Thyroid gland (tissue), 4 donors: ENCODE results near the gene DNMT3L. TPM values are rescaled to one million over a fixed set of nuclear protein-coding genes. Genes with fewer than 3 reads are reported as not detected.
A peak's percentile ranks its signal among the peaks of the same experiment; 100 is the strongest.

Experiments
- DNase-seq, 2 donors: peaks; one replicate each; pipeline ENCODE4 v3.0.0-alpha.2; 2019
- H3K27ac ChIP-seq, 3 donors: fragments of 200-600 bp; sonication (generic); 1 replicate in 2 of 3; 2 replicates in 1 of 3; pipeline ENCODE4 v1.5.1; 2016 to 2019; ENCODE audit warnings: mild to moderate bottlenecking in 1 of 3, moderate library complexity in 1 of 3
- H3K27me3 ChIP-seq: fragments of 200-600 bp; sonication (generic); one replicate; pipeline ENCODE4 v1.5.1; 2019
- H3K36me3 ChIP-seq, 2 donors: fragments of 200-600 bp; sonication (generic); one replicate each; pipeline ENCODE4 v1.5.1; 2016 to 2019
- H3K4me1 ChIP-seq, 2 donors: fragments of 200-600 bp; sonication (generic); one replicate each; pipeline ENCODE4 v1.5.1; 2017 to 2019
- H3K4me3 ChIP-seq, 3 donors: fragments of 200-600 bp; sonication (generic); replicated peaks in 1 of 3; 1 replicate in 2 of 3; 2 replicates in 1 of 3; pipeline ENCODE4 v1.5.1; 2016; ENCODE audit warnings: mild to moderate bottlenecking in 1 of 3
- H3K9me3 ChIP-seq: fragments of 200-600 bp; sonication (generic); one replicate; pipeline ENCODE4 v1.5.1; 2017
- POLR2A ChIP-seq, 2 donors: fragments of 450-650 bp; IDR thresholded peaks; one replicate each; pipeline ENCODE4 v1.6.1; 2017; ENCODE audit warnings: antibody characterized with exemption in 2 of 2, mild to moderate bottlenecking in 2 of 2, moderate library complexity in 1 of 2
- WGBS, 2 donors: methylation state at CpG; one replicate each; pipeline ENCODE4 v1.1.5; 2017; 5-methylcytosine and 5-hydroxymethylcytosine counted together
- intact Hi-C: fragments of 100-400 bp; cut with DNase I; formaldehyde crosslinking; loops from one replicate; pipeline ENCODE4 v1.15.1; 2023
- total RNA-seq, 4 donors: library from RNA; depleted of rRNA; stranded (reverse); fragments of >200 nt; gene quantifications; one replicate each; pipeline ENCODE4 v1.2.3, GENCODE V29; 2016
- TF ChIP-seq, protein P1 (sequence below), 6 experiments: fragments of 200-600 bp in 3 of 6; fragments of 450-650 bp in 3 of 6; sonication (generic) in 3 of 6; IDR thresholded peaks; one replicate each; pipeline ENCODE4 v1.5.1; 2016 to 2019; ENCODE audit warnings: antibody characterized with exemption in 6 of 6, mild to moderate bottlenecking in 2 of 6, inconsistent platforms in 1 of 6, moderate library complexity in 1 of 6

DNMT3L gene
- total RNA-seq, 4 donors from 2014 or later: not detected

DNA sequence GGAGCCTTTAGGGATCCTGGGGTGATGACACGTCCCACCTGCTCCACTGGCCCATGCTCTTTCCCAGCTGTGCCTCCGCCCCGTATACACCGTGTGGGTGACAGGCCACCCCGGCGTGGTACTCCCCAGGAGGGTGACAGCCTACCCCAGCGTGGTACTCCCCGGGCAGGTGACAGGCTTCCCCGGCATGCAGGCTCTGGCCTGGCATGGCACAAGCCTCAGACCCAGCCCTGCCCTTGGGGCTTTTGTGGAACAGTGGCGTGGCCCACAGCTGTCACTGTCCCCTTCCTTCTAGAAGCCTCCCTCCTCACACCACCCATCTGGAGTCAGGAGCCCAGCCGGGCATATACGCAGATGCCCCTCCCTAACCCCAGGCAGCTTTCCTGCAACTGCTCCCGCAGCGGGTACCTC is 33.5 kb upstream of the DNMT3L start:
- no peak for TF ChIP-seq POLR2A (IDR thresholded peaks at IDR 0.05)
- TF ChIP-seq, protein P1, sequence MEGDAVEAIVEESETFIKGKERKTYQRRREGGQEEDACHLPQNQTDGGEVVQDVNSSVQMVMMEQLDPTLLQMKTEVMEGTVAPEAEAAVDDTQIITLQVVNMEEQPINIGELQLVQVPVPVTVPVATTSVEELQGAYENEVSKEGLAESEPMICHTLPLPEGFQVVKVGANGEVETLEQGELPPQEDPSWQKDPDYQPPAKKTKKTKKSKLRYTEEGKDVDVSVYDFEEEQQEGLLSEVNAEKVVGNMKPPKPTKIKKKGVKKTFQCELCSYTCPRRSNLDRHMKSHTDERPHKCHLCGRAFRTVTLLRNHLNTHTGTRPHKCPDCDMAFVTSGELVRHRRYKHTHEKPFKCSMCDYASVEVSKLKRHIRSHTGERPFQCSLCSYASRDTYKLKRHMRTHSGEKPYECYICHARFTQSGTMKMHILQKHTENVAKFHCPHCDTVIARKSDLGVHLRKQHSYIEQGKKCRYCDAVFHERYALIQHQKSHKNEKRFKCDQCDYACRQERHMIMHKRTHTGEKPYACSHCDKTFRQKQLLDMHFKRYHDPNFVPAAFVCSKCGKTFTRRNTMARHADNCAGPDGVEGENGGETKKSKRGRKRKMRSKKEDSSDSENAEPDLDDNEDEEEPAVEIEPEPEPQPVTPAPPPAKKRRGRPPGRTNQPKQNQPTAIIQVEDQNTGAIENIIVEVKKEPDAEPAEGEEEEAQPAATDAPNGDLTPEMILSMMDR (IDR thresholded peaks at IDR 0.05): no peak
- WGBS, 2 donors: 77 to 84% methylated on average over 11 to 14 of the region's 14 CpGs
- H3K27me3 ChIP-seq: no peaks in the 10 kb centered on the region
- no peak for DNase-seq
- no peak overlapping the region for H3K4me3 ChIP-seq
- H3K27ac ChIP-seq: no peak overlapping the region
- H3K36me3 ChIP-seq: no peaks in the 10 kb centered on the region
- intact Hi-C loops: no loop called here
- H3K4me1 ChIP-seq: peaks cover 0 to 23% of the 10 kb centered on the region in 2 donors
- H3K9me3 ChIP-seq: no peaks in the 10 kb centered on the region

DNA sequence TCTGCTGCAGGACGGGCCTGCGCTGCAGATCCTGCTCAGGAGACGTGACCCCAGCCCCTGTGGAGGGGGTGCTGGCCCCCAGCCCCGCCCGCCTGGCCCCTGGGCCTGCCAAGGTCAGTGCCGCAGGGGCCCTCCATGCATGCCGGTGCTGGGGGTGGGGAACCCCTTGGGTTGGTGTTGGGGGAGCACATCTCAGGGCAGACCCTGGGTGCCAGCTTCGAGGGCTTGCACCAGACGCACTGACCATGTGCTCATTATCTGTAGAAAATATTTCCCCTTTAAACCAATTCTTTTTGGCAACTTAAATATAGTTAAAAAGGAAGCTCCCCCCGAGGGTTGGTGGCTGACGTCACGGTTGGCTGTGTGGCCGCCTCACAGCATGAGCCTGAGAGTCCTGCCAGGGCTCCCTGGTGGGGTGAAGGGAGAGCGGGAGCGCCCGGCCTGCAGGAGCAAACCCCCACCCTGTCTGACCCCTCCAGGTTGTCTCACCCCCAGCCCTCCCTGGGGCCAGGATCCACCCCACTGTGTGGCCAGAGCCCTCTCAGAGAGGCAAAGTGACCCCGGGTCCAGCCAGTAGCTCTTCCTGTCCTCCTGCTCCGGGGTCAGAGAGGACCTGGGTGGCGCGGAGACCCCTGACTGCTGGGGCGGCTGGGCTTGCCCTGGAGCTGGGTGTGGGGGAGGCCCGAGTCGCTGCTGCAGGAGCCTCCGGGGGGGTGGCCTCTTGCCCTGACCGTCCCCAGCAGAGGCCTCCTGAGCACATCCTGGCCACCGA is 32.9 kb upstream of the DNMT3L start:
- Histone ChIP-seq H3K36me3 (no peaks in the 10 kb centered on the region), H3K9me3 (no peaks in the 10 kb centered on the region), H3K4me3 (no peak overlapping the region), H3K27me3 (no peaks in the 10 kb centered on the region), H3K4me1 (peaks cover 0 to 23% of the 10 kb centered on the region in 2 donors), H3K27ac (no peak overlapping the region)
- no peak for TF ChIP-seq POLR2A (IDR thresholded peaks at IDR 0.05)
- TF ChIP-seq, protein P1 (IDR thresholded peaks at IDR 0.05): no peak
- peak in 1 of 2 donors; percentile 35 for DNase-seq
- intact Hi-C loops: no loop called here
- 47 to 66% methylated on average over 8 to 21 of the region's 26 CpGs for WGBS, 2 donors

DNA sequence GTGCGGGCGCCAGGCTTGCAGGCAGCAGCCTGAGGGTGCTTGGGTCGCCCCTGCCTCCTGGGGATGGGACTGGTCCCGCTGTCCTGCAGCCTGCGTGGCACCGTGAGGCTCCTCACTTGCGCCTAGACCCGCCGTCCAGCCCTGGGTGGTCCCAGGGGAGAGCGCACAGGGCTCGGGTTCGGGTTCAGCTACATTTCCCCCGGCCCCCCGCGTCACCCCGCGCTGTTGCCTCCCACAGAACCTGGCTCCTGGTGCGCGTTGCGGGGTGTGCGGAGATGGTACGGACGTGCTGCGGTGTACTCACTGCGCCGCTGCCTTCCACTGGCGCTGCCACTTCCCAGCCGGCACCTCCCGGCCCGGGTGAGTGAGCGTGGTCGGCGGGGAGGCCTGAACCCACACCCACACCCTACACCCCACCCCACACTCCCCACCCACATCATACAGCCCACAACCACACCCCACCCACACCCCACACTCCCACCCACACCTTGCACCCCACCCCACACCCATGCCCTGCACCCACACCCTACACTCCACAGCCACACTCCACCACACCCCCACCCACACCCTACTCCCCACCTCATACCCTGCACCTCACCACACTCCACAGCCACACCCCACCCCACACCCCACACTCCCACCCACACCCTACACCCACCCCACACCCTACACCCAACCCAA is 32.0 kb upstream of the DNMT3L start:
- Histone ChIP-seq H3K36me3 (no peaks in the 10 kb centered on the region), H3K27ac (no peak overlapping the region), H3K9me3 (no peaks in the 10 kb centered on the region), H3K4me1 (peaks cover 0 to 19% of the 10 kb centered on the region in 2 donors), H3K4me3 (no peak overlapping the region), H3K27me3 (no peaks in the 10 kb centered on the region)
- no peak for DNase-seq
- WGBS, 2 donors: 93 to 94% methylated on average over 20 to 31 of the region's 33 CpGs
- no peak for TF ChIP-seq POLR2A (IDR thresholded peaks at IDR 0.05)
- TF ChIP-seq, protein P1 (IDR thresholded peaks at IDR 0.05): no peak
- intact Hi-C loops: no loop called here

DNA sequence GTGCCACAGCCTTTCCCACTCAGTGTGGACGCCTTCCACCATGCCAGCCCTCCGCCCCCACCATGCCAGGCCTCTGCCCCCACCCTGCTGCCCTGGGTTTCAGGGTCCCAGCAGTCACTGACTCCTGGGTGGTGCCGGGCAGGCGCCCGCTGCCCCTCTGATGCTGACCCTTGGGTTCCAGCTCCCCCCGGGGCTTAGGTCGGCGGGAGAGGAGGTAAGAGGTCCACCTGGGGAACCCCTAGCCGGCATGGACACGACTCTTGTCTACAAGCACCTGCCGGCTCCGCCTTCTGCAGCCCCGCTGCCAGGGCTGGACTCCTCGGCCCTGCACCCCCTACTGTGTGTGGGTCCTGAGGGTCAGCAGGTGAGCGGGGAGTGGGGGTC is 31.1 kb upstream of the DNMT3L start:
- intact Hi-C loops: no loop called here
- H3K27me3 ChIP-seq: no peaks in the 10 kb centered on the region
- H3K4me1 ChIP-seq: peaks cover 0 to 16% of the 10 kb centered on the region in 2 donors
- no peaks in the 10 kb centered on the region for H3K36me3 ChIP-seq
- no peak overlapping the region for H3K4me3 ChIP-seq
- TF ChIP-seq, protein P1 (IDR thresholded peaks at IDR 0.05): no peak
- TF ChIP-seq POLR2A (IDR thresholded peaks at IDR 0.05): no peak
- no peak for DNase-seq
- H3K9me3 ChIP-seq: no peaks in the 10 kb centered on the region
- H3K27ac ChIP-seq: no peak overlapping the region
- 83 to 88% methylated on average over 2 to 3 of the region's 15 CpGs for WGBS, 2 donors
